A673 (cell line): ENCODE data around the gene TNFAIP8.

Source experiments
- EZH2 ChIP-seq: fragments of 200-600 bp; sonication (generic); IDR thresholded peaks from 2 replicates; pipeline ENCODE4 v1.6.1; 2017; ENCODE audit warnings: borderline replicate concordance, low read depth, mild to moderate bottlenecking, mixed read lengths, antibody characterized with exemption, low read length; ENCODE audit not compliant: poor library complexity, severe bottlenecking
- TF ChIP-seq, protein P1 (sequence below): fragments of 300-800, 200-600 bp; sonication (generic); conservative IDR thresholded peaks from 2 replicates; pipeline ENCODE4 v1.5.1; 2017; ENCODE audit warnings: low read depth, mild to moderate bottlenecking, antibody characterized with exemption, low read length, moderate library complexity, mixed read lengths

DNA sequence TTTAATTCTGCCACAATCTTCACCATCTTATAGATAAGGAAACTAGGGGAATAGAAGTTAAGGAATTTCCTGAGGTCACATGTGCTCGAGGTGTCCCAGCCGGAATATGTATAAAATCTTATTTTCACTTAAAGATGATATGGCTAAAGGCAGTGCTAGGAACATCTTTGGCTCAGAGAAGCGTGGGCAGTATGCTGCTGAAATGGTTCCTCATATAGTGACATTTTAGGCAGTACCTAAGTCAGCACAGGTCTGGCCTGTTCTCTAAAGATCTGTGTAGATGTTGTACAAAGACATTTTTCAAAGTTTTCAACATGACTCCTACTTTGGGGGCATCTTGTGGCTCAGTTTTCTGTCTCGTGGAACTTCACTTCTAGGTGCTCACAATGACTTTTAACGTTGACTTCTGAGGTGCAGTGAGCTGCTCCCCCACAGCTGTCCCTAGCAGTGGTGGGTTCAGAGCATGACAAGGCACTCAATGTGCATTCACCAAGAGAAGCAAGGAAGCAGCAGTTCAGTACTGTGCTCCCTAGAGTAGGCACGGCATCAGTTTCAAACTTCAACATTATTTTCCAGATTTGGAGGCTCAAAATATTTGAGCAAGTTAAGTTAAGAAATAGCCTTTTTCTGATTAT is 40.3 kb downstream of the TNFAIP8 start:
- TF ChIP-seq, protein P1, sequence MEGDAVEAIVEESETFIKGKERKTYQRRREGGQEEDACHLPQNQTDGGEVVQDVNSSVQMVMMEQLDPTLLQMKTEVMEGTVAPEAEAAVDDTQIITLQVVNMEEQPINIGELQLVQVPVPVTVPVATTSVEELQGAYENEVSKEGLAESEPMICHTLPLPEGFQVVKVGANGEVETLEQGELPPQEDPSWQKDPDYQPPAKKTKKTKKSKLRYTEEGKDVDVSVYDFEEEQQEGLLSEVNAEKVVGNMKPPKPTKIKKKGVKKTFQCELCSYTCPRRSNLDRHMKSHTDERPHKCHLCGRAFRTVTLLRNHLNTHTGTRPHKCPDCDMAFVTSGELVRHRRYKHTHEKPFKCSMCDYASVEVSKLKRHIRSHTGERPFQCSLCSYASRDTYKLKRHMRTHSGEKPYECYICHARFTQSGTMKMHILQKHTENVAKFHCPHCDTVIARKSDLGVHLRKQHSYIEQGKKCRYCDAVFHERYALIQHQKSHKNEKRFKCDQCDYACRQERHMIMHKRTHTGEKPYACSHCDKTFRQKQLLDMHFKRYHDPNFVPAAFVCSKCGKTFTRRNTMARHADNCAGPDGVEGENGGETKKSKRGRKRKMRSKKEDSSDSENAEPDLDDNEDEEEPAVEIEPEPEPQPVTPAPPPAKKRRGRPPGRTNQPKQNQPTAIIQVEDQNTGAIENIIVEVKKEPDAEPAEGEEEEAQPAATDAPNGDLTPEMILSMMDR = no peak
- TF ChIP-seq EZH2 = no peak
